Astrocyte (in vitro differentiated cells and primary cell): ENCODE results near the gene RAP1B.
"Not testable (repeated sequence)": the region's sequence is repeated elsewhere in the genome, so short reads cannot be mapped to it uniquely, and the experiment has no call there.

Experiments used
- CTCF ChIP-seq: IDR thresholded peaks from 2 replicates; pipeline ENCODE4 v1.5.1; 2011; ENCODE audit warnings: low read depth, mild to moderate bottlenecking, inconsistent platforms, low read length, moderate library complexity; ENCODE audit not compliant: insufficient read depth
- EZH2 ChIP-seq: IDR thresholded peaks from 2 replicates; pipeline ENCODE4 v1.6.1; 2012; ENCODE audit warnings: mild to moderate bottlenecking, low read length, inconsistent platforms; ENCODE audit not compliant: insufficient read depth

DNA sequence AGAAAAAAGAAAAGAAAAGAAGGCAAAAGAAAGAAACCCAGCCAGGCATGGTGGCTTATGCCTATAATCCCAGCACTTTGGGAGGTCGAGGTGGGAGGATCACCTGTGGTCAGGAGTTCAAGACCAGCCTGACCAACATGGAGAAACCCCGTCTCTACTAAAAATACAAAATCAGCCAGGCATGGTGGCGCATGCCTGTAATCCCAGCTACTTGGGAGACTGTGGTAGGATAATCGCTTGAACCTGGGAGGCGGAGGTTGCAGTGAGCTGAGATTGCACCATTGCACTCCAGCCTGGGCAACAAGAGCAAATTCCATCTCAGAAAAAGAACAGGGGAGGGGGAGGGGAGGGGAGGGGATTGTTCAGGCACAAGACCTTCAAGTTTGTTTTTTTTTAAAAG lies 66.2 kb downstream of the RAP1B start:
- TF ChIP-seq CTCF, EZH2: not testable (repeated sequence)
